Hepatocyte (in vitro differentiated cells): ENCODE measurements around the gene BCAN.

Experiments used
- CTCF ChIP-seq: fragments of 200-600 bp; sonication (generic); IDR thresholded peaks from 2 replicates; pipeline ENCODE4 v1.5.1; 2016; ENCODE audit warnings: antibody characterized with exemption, mild to moderate bottlenecking; ENCODE audit not compliant: poor library complexity
- EZH2phosphoT487 ChIP-seq: fragments of 200-600 bp; sonication (generic); IDR thresholded peaks from one replicate; pipeline ENCODE4 v1.6.1; 2018; ENCODE audit warnings: antibody characterized with exemption, mild to moderate bottlenecking, low read depth, moderate library complexity; ENCODE audit not compliant: unreplicated experiment, severe bottlenecking

- no peak for TF ChIP-seq CTCF
- TF ChIP-seq EZH2phosphoT487: no peak
Observed at GRCh38 chr1:156601122-156601830, 40.6 kb upstream of the BCAN start, which contains the start of gene GPATCH4.
